Measurements from ENCODE around the gene FOXO3B.
"Not testable (repeated sequence)": the region's sequence is repeated elsewhere in the genome, so short reads cannot be mapped to it uniquely, and the experiment has no call there.

Gene FOXO3B

DNA sequence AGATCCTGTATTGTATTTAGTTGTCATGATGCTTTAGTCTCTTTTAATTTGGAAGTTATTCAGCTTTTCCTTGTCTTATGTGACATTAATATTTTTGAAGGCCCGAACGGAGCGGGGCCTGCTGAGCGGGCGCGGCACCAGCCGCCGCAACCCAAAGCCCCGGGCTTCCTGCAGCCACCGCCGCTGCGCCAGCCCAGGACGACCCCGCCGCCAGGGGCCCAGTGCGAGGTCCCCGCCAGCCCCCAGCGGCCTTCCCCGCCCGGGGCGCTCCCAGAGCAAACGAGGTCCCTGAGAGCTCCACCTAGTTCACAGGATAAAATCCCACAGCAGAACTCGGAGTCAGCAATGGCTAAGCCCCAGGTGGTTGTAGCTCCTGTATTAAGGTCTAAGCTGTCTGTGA lies 32.0 kb downstream of the FOXO3B start:
- not testable (repeated sequence) for DNase-seq (ENCODE audit: low read depth)

DNA sequence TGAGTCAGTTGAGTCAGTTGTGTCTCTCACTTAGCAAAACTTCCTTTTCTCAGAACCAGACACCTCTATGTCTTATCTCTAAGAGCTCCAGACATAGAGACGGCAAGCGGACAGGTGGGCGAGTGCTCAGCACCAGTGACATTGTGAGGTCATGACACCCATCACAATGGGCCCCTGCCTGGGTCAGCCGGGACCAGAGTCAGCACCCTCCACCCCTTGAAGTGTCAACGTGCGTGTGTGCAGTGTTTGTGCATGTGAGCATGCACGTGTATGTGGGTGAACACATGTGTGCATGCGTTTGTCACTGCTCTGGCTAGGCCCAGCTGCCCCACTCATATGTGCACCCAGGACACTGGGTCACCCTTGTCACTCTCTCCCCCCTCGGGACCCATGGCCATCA lies 37.8 kb downstream of the FOXO3B start, which contains the start of gene TBC1D28:
Gene TBC1D28, minus strand, starts transcription at position 101 of the 400 bp plus-strand sequence. CDS start 3,039 bp downstream, outside the sequence.
- DNase-seq (ENCODE audit: low read depth), result not testable (repeated sequence)

DNA sequence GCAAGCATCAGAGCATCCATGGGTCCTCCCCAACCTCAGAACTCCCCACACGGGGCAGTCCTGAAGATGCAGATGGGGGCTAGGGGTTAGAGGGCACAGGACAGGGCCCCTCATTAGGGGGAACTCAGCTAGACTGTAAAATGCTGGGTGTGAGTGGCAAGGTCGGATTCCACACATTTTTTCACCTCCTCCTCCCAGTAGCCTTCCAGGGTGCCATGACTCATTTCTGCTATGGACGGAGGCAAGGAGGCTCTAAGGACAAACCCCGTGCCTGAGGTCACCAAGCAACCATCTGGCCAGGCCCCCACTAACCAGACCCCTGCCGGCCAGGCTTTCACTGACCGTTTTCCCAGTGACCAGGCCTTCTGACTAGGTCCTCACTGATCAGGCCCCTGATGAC lies 39.0 kb downstream of the FOXO3B start:
- DNase-seq (ENCODE audit: low read depth), result not testable (repeated sequence)

DNA sequence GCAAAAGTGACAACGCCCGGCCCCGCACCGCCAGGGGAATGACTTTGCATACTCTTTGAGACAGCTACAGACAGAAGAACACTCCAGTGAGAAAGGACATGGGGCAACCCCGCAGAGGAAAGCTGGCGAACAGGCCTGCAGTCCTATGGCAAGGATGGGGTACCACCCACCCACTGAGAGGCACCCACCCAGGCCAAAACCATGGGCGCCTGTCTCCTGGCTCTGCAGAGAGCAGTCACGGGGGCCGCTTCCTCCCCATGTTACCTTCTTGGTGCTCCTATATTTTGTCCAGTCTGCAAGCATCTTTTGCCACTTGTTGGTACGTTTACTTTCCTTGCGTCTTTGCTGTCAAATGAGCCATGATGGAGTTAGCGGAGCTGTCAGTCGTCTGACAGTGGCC lies 43.8 kb downstream of the FOXO3B start:
- DNase-seq (ENCODE audit: low read depth), result not testable (repeated sequence)

DNA sequence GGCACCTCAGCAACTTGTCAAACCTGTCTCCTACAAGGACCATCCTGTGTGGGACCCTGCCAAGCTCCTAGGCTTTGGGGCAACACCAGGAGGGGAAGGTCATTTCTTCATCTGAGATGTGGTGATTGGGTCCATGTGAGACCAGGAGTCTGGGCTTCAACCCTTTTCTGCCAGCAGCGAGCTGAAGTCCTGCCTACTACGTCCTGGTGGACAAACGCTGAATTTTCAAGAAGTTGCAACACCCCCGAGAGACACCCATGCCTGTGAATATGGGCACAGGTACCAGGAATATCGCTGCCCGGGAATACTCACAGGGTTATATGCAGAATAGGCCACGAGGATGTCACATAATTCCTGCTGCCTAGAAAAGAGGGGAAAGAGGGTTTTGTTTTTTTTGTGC lies 45.9 kb downstream of the FOXO3B start:
- not testable (repeated sequence) for DNase-seq (ENCODE audit: low read depth)

DNA sequence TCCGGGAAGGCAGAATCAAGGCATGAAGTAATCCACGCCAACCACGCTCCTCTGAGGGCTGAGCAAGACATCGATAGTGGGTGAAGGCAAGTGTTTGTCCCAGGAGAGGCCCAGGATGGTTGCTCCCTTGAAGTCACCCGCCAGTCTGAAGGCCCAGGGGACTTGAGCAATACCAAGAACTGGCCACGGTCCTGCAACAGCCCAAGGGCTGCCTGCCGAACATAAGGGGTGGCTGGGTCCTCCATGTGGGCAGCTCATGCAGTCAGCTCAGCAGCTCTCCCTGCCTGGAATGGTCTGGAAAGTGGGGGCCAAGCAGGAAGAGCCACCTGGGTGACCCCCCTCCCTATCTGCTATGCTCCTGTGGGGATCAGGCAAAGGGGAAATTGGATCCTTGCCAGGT lies 46.3 kb downstream of the FOXO3B start:
- not testable (repeated sequence) for DNase-seq (ENCODE audit: low read depth)

DNA sequence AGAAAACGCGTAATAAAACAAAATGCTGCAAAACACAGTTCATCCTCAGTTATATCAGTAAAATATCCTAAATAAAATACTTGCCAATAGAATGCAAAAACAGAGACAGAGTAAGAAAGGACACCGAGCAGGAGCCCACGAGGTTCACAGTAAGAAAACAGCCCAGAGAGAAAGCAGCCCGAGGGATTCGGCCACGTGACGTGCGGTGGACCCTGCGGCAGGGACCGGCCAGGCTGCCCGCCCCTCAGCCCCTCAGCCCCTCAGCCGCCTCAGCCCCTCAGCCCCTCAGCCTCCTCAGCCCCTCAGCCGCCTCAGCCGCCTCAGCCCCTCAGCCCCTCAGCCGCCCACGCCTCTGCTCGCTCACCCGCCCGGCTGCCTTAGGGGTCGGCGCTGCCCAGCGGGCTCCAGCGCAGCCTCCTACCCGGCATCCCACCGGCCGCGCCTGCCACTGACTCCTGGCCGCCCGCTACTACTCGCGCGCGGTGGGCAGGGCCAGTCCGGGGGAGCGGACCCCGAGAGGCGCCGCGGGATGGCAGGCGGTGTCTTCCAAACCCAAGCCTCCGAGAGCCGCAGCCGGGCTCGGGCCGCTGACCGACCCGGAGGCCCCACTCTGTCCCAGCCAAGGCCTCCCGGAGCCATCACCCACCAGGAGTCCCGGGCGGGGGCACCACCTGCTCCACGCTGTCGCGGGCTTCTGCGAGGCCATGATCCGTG lies 47.4 kb downstream of the FOXO3B start:
- not testable (repeated sequence) for DNase-seq (ENCODE audit: low read depth)
